Muscle of arm (tissue), 14 donors: ENCODE results near the gene L3MBTL4. TPM values are rescaled to one million over a fixed set of nuclear protein-coding genes. Genes with fewer than 3 reads are reported as not detected.
"Not testable (repeated sequence)": the region's sequence is repeated elsewhere in the genome, so short reads cannot be mapped to it uniquely, and the experiment has no call there.

Experiments used
- DNase-seq: peaks from one replicate; pipeline ENCODE4 v3.0.0-alpha.2; 2013
- long read RNA-seq, 11 donors: transcript quantifications; one replicate each; lab custom pipeline, GENCODE V29; 2026
- polyA plus RNA-seq, 12 donors: library from polyadenylated mRNA; unstranded; fragments of 120-200 nt; gene quantifications; one replicate each; pipeline ENCODE4 v1.2.1, GENCODE V29; 2013; ENCODE audit not compliant: insufficient read length in 12 of 12

L3MBTL4 gene
- 1 to 10 TPM in 10 of 12 donors, not detected in 2; 1.0 to 4.2 (median 1.6) TPM for polyA plus RNA-seq
- long read RNA-seq, donor 1 = 0 reads
- long read RNA-seq, donor 2 = 0 reads
- long read RNA-seq, donor 3 = 0 reads
- long read RNA-seq, donor 4 = 0 reads
- long read RNA-seq, donor 5 = 0 reads
- long read RNA-seq, donor 6 = 0 reads
- long read RNA-seq, donor 7 = 0 reads
- long read RNA-seq, donor 8 = 0 reads
- long read RNA-seq, donor 9 = 0 reads
- long read RNA-seq, donor 10 = 0 reads
- long read RNA-seq, donor 11 = 0 reads

GRCh38 chr18:6414723-6415417 lies at the start of gene L3MBTL4:
L3MBTL4 (minus strand) TSS chr18:6414911; CDS start chr18:6311625, 103,286 bp downstream.
- no peak for DNase-seq

GRCh38 chr18:6452194-6452593 lies 37.5 kb upstream of the L3MBTL4 start:
- DNase-seq = no peak

GRCh38 chr18:6449213-6449612 lies 34.5 kb upstream of the L3MBTL4 start:
- DNase-seq = no peak

- DNase-seq = no peak
These were observed 29.9 kb upstream of the L3MBTL4 start for GRCh38 chr18:6444466-6445228.

GRCh38 chr18:6441200-6441599 lies 26.5 kb upstream of the L3MBTL4 start:
- no peak for DNase-seq

GRCh38 chr18:6437937-6438818 lies 23.5 kb upstream of the L3MBTL4 start:
- no peak for DNase-seq

- no peak for DNase-seq
These were observed 21.0 kb upstream of the L3MBTL4 start for GRCh38 chr18:6435731-6436130.

- DNase-seq = no peak
These were observed 20.4 kb upstream of the L3MBTL4 start for GRCh38 chr18:6434987-6435709.

- DNase-seq = no peak
These were observed 19.8 kb upstream of the L3MBTL4 start for GRCh38 chr18:6434481-6434880.

- DNase-seq = no peak
These were observed 17.1 kb upstream of the L3MBTL4 start for GRCh38 chr18:6431659-6432318.

GRCh38 chr18:6428851-6429395 lies 14.2 kb upstream of the L3MBTL4 start:
- DNase-seq = no peak

GRCh38 chr18:6427286-6427685 lies 12.6 kb upstream of the L3MBTL4 start:
- no peak for DNase-seq

GRCh38 chr18:6423289-6423688 lies 8.6 kb upstream of the L3MBTL4 start:
- DNase-seq = no peak

GRCh38 chr18:6414118-6414722 lies 491 bp downstream of the L3MBTL4 start:
- no peak for DNase-seq

GRCh38 chr18:6413579-6414117 lies 1.1 kb downstream of the L3MBTL4 start:
- DNase-seq = no peak

- DNase-seq = no peak
These were observed 1.7 kb downstream of the L3MBTL4 start for GRCh38 chr18:6412933-6413472.

- no peak for DNase-seq
These were observed 3.3 kb downstream of the L3MBTL4 start for GRCh38 chr18:6411382-6411781.

GRCh38 chr18:6409933-6410332 lies 4.8 kb downstream of the L3MBTL4 start:
- no peak for DNase-seq

GRCh38 chr18:6408543-6408942 lies 6.2 kb downstream of the L3MBTL4 start:
- DNase-seq = not testable (repeated sequence)
